ENCODE measurements around the gene UGT2A1.

DNA sequence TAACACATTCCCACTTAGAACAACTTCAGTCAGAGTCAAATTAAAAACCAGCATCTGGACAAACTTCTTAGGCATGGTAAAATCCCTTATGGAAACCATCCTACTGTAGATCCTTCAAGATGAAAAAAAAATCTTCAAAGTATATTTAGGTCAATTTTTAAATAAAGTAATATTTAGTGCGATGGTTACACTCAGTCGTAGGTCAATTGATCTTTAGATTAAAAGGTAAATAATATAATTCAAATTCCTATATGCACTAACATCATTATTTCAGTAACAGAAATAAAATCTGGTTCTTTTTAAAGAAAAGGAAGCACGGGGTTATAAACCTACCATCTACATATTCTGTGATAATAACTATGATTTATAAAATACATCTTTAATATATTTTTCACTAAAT, 13.5 kb downstream of the UGT2A1 start, which contains the start of gene UGT2A2:
- no peak for TF ChIP-seq EZH2 (IDR thresholded peaks at IDR 0.05; ENCODE audit: insufficient read depth, poor library complexity, severe bottlenecking)
- TF ChIP-seq EZH2phosphoT487 (IDR thresholded peaks at IDR 0.05; ENCODE audit: insufficient read depth, low read depth): no peak
